NCI-H2196 treated with DMSO at 0.1 percent for 48 hours (cell line): ENCODE measurements around the gene RGR.
"Not testable (repeated sequence)": the region's sequence is repeated elsewhere in the genome, so short reads cannot be mapped to it uniquely, and the experiment has no call there.

Experiments used
- DNase-seq: peaks from one replicate; lab custom pipeline; 2025; ENCODE audit not compliant: unreplicated experiment; lab: John Stamatoyannopoulos, UW

RGR gene

DNA sequence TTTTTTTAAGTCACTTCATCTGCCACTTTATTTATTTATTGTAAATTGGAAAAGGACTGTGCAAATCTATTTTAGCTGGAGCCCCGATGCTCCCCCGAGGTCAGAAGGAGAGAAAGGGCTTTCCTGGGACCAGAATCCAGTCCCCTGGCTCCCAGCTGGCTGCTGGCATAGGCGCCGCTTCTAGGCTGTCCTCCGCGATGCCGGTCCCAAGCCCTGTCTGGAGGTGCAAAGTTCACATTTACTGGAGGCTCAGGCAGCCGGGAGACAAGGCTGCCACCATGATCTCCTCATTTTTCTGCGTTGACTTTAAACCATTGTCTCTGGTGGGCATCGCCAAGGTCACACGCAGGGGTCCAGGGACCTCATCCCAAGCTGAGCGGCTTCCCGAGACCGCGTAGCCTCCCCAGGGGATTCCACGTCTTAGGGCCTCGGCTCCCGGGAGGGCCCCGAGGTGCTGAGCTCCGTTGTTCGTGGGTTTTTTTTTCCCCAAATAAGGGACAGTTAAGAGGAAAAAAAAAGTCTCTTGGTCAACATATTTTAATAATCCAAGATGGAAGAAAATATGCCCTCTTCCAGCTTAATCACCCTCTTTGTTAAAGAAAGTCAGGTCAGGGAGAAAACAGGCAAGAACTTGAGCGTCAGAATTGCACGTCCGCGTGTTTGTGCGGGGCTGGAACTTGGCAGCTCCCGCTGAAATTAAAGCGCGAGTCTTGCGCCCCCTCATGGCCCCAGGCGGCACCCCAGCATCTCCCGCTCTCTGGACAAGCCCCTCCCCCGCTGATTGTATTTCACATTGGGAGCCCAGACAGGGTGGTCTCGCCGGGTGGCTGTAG lies 11.9 kb downstream of the RGR start:
- DNase-seq = no peak

DNA sequence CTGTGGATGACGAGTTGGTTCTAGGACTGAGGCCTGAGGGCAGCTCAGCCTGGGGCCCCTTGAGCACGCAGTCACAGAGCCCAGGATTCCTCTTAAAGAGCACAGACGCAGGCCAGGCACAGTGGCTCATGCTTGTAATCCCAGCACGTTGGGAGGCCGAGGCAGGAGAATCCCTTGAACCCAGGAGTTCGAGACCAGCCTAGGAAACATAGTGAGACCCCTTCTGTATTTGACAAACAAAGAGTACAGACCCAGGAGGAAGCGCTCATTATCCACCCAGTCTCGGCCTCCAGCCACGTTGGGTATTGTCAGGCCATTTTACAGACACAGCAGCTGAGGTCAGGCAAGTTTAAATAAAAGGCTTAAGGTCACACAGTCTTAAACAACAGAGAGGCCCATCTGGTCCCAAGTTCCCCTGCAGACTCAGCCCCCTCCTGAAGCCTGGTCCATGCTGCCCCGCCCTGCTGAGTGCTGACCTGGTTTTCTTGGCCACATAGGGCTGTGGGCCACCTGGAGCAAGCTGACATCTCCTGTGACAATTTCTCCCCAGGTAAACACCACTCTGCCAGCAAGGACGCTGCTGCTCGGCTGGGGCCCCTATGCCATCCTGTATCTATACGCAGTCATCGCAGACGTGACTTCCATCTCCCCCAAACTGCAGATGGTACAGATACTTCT lies 12.6 kb downstream of the RGR start:
- no peak for DNase-seq

DNA sequence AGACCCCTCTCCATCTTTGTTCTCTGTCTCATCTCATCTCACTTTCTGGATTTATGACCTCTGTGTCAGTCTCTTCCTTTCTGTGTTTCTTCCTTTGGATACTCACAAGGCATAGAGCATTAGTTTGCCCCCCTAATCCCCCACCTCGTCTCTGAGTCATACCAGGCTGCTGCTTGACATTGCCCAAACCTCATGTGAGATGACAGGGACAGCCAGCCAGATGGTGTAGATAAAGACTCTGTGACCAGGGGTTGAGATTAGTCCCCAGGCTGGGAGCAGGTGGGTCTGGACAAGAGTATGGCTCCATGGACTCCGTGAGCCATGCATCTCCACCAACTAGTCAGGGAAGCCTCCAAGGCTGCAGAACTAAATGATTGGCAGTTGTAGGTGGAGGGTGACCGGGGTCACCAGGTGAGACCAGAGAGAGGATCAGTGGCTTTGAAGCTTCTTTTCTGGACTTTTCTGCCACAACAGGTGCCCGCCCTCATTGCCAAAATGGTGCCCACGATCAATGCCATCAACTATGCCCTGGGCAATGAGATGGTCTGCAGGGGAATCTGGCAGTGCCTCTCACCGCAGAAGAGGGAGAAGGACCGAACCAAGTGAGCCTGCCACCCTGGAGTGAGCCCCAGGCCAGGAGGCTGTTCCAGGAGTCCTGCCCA lies 13.3 kb downstream of the RGR start:
- no peak for DNase-seq

DNA sequence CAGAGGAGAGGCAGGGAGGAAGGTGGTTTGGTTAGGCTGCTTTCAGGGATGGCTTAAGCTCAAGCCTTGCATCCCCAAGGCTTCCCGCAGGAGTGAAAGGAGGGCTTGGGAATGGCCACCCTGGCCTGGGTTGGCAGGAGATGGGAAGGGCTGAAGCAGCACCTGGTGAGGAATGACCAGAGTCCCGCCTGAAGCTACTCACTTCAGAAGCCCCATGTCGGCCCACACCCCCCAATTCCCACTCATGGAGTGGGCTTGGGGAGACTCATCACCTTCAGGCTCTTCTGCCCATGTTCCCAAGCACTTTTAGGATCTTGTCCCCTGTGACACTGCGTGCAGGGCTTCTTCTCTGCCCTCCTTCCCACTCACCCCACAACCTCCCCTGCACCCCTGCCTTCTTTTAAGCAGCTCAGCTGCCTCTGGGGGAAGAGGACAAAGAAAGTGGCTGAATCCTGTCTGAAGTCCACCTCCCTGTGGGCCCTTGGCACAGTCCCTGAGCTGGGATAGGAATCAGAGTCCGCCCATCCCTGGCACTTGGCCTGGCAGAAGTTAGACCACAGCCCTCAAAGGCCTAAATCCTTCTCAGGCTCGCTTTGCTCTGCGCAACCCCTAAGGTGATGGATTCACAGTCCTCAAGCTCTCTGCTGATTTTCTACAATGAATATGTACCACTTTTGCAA lies 16.5 kb downstream of the RGR start:
- DNase-seq = no peak

DNA sequence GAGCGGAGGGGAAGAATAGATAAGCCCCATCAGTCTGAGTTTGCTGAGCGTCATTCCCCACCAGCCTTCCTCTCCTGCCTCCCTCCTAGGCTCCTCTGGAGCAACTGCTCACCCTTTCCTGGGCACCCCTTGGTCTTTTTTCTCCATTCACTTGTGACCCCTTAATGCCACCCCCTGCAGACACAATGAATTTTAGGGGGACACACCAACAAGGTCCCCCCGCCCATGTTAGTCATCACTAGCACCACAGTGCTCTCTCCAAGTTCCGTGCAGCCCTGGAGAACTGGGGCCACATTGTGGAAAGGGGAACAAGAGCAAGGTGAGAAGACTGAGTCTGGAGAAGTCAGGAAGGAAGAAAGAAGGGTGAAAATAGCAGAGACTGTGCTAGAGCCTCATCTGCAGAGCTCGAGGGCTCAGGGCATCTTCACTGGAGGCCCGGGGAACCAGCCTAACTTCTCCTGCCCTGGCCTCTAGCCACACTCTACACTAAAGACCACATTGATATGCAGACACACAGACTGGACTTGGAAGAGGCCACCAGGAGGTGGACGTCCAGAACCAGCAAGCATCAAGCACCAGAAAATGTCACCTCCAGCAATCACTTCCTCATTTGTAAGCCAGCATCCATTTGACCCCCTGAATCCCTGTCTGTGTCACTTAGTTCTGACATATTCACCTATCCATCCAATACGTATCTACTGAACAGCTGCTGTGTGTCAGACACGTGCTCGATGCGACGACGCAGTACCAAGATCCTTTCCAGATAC lies 17.5 kb downstream of the RGR start:
- DNase-seq = no peak

DNA sequence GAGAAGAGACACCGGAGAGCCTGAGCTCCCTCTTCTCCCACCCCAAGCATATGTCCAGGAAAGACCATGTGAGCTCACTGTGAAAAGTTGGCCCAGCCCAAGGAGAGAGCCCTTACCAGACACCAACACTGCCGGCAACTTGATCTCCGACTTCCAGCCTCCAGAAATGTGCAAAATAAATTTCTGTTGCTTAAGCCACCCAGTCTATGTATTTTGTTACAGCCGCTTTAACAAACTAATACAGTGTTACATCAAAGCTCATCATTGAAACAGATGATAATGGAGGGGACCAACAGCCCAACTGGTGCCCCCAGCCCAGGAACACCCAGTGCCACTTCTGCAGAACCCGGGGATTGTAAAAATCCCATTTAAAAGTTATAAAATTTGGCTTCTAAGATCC lies 18.9 kb downstream of the RGR start:
- DNase-seq = no peak

DNA sequence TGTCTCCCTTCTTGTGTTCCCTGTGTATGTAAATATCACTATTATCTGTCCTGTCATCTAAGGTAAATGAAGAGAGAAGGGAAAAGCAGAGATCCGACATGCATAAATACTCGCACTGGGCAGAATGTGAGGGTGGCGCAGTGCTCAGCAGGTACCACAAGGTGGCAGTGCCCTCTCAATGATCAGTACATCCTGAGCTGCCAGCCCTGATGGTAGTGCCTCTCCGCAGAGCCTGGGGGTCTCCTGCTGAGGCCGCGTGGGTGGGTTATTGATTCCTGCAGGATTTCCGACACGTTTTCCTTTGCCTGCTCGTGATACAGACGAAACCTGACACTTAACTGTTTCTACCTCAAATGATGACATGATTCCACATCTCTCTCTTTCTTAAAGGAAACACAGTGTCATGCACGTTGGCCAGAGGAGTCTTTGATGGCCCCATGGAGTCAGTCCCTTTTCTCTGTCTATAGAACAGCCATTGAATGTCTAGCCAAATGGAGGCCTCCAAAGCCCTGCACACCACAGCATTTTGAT lies 19.8 kb downstream of the RGR start:
- DNase-seq = peak; percentile 20

DNA sequence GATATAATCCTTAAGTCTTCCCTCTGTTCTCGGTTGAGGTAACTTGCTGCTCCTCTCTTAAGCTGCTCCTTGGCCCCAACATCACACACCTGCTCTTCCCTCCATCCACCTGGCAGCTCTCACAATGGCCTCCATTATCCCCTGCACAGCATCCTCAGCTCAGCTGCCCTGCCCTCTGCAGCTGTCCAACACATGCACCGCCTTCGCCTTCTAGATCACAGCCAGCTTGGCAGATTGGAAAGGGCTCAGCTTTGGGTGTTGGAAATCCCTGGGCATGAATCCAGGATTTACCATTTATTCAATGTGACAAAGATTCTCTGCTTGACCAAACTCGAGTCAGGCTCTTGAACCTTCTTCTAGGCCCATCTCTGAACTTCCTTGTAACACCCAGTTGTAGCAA lies 20.6 kb downstream of the RGR start:
- peak; percentile 88 for DNase-seq

DNA sequence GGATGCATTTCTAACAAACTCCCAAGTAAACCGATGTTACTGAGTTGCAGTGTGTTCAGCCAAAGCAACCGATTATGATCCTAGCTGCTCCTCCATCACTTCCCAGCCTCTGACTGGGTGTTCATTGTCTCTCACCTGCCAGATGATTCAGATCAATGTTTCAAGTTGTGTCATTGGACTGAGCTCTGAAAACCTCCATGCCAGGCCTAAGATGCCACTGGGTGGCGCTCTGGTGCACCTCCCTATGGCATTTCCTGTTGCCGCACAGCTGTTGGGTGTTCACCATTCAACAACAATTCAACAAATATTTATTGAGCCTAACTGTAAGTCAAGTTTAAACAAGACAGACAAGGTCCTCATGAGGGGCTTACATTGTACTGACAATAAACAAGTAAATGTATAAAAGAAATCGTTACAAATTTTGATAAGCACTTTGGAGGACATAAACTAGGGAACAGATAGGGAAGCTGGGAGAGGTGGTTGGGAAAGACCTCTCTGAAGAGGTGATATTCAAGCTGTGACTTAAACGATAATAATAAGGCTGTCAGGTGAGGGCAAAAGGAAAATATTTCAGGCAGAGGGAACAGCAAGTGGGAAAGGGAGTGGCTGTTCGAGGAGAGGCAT lies 22.8 kb downstream of the RGR start:
- peak; percentile 39 for DNase-seq

DNA sequence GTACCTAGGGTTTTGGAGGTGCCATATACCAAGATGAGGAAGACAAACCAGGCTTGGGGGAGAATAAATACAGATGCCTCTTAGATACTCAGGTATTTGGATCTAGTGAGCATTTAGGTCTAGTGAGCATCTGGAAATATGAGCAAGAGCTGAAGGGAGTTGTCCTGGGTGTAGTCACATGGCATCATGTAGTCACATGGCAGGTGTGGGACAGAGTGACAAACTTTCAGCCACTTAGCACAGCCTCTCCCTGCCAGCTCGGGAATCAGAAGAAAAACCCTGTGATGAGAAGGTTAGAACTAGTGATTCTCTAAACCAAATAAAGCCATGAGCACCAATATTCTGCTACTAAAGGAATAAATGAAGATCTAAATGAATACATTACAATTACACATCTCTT lies 24.3 kb downstream of the RGR start:
- no peak for DNase-seq

DNA sequence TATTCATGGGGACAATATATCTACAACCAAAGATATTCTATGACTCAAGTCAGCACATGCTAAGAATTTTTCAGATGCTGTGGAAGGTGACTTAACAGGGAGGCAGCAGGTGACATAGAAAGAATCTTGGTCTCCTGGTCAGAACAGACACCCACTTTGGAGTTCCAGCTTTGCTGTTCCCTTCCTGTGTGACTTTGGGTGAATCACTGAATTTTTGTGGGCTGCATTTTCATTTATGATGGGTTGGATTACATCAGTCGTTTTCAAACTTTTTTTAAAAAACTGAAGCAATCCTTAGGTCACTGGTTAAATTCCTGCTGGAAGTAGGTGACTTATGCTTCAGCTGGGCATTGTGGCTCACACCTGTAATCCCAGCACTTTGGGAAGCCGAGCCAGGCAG lies 24.9 kb downstream of the RGR start:
- DNase-seq = no peak

DNA sequence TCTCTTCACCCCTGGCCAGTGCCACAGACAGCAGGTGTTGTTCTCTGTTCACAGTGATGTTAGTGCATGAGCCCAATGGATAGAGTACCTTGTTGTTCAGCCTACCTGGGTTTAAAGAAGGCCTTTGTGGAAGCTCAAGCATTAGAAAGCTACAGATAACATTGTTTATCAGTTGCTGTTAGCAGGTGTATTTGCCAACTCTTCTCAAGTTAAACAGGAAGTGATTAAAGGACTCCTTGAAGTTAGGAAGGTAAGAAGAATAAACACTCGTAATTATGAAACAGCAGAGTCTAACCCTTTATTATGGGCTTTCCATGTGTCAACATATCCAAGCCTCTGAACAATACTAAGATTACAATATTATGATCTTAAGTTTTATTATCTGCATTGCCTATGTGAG lies 25.9 kb downstream of the RGR start:
- DNase-seq = peak; percentile 73

DNA sequence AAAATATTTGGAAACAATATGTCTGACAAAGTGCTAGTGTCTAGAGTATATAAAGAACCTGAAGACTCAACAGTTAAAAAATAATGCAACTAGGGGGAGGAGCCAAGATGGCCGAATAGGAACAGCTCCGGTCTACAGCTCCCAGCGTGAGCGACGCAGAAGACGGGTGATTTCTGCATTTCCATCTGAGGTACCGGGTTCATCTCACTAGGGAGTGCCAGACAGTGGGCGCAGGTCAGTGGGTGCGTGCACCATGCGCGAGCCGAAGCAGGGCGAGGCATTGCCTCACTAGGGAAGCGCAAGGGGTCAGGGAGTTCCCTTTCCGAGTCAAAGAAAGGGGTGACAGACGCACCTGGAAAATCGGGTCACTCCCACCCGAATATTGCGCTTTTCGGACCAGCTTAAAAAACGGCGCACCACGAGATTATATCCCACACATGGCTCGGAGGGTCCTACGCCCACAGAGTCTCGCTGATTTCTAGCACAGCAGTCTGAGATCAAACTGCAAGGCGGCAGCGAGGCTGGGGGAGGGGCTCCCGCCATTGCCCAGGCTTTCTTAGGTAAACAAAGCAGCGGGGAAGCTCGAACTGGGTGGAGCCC lies 35.1 kb downstream of the RGR start:
- not testable (repeated sequence) for DNase-seq

DNA sequence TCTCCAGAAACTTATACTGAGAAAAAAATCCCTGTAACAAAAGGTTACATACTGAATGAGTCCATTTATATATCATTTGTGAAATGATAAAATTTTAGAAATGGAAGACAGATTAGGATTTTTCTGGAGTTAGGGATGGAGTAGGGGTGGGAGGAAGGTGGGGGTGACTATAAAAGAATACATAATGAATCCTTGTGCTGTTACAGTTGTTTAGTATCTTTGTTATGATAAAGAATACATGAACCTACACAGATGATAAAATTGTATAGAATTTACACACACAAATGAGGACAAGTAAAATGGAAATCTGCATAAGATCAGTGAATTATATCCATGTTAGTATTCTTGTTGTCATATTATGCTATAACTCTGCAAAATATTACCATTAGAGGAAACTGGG lies 41.8 kb downstream of the RGR start:
- no peak for DNase-seq

DNA sequence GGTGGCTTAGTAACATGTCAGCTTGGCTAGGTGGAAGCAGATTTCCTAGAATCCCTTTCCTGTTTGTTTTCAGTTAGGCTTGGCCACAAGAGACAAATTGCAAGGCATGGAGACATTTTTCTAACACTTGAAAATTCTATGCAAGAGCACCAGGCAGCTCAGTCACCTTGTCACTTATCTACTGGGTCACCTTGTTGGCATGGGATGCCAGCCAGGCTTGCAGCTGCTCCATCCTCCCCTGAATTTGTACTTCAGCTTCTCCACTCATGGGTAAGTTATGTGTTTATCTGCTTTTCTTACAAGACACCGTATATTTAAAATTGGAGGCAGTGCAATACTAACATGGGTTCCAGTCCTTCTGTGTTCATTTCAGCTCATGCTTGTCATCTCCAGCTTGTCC lies 43.3 kb downstream of the RGR start:
- DNase-seq = no peak

DNA sequence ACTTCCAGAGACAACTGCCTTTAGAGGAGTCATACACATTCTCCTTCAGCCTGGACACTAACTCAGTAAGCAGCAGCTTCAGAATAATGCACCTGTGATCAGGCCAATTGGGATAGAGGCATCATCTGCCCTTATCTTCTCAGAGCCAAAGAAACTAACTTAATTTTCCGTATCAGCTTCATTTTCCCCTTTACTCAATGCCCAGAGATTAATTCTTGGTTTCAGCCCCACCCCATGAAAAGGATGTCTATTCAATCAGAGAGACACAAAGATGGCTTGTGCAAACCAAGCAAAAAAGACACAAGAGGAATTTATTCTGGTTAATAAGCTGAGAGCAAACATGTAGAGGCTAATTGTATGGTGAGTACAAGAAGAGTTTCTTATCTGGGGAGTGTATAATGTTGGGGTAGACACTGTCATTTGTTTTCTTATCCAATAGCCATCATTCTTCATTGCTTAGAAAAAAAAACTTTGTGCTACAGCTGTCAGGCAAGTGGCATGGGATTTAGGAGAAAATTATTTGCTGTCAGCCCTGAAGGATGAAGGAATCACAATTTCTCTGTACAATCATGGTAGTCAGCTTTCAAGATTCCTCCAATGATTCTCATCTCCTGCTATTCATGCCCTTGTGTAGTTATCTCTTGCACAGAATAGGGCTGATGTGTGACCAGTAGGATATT lies 44.8 kb downstream of the RGR start:
- DNase-seq = no peak

DNA sequence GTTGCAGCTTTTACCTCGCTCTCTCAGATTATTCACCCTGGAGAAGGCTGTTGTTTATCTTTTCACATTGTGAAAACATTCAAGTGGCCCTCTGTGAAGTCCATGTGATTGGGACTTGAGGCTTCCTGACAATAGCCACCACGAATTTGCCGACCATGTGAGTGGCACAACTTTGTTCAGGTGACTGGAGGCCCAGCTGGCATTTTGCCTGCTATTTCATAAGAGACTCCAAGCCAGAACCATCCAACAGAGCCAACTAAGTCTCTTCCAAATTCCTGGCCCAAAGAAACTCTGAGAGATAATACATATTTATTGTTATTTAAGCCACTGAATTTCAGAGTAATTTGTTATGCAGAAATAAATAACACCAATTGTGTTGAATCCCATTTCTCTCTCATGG lies 45.4 kb downstream of the RGR start:
- DNase-seq = no peak

DNA sequence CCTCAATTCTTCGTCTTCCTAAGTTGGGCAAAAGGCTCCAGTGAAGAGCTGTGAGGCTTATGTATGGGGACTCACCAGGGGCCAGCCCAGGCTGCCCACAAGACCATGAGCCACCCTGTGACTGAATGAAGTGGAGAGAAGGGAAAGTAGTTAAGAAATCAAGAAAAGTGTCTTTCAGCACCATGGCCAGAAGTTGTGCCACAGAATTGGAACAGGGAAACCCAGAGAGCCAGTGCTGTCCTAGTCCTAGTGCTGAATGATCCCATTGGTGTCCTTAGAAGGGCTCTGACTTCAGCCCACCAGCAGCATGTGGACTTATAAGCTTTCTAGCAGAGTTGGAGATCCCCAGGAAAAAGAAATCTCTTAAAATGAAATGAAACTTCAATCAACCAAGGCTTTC lies 46.5 kb downstream of the RGR start:
- no peak for DNase-seq

DNA sequence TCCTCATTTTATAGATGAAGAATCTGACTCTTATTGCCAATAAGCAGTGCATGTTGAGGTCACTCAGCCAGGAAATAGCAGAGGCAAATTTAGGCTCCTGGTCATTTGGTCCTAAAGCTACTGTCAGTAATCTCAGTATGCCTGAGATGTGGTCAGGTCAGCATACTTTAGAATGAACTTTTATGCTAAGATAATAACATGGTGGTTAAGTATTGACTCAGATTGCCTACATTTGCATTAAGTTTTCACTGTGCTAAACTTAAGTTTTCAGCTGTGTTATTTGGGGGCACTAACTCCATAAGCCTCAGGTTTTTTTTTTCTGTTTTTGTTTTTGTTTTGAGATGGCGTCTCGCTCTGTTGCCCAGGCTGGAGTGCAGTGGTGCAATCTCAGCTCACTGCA lies 47.6 kb downstream of the RGR start:
- DNase-seq = no peak
